K562 (cell line): ENCODE measurements around the gene FAM83E. TPM values are rescaled to one million over a fixed set of nuclear protein-coding genes. Genes with fewer than 3 reads are reported as not detected.
A peak's percentile ranks its signal among the peaks of the same experiment; 100 is the strongest.

Experiments
- AFF1 ChIP-seq, 2 experiments: fragments of 450-650 bp; IDR thresholded peaks; 2 replicates each; pipeline ENCODE4 v1.6.1; 2018; ENCODE audit warnings: mild to moderate bottlenecking in 2 of 2, low read depth in 1 of 2; ENCODE audit not compliant: partially characterized antibody in 2 of 2
- ARID3B ChIP-seq: fragments of 250-450 bp; sonication (Bioruptor Pico); IDR thresholded peaks from 2 replicates; pipeline ENCODE4 v1.4.0; 2020; ENCODE audit warnings: borderline replicate concordance
- CEBPB ChIP-seq: fragments of 450-650 bp; IDR thresholded peaks from 2 replicates; pipeline ENCODE4 v1.6.1; 2016; ENCODE audit warnings: missing genetic modification characterization, missing compliant biosample characterization
- ETS1 ChIP-seq: conservative IDR thresholded peaks from 2 replicates; pipeline ENCODE4 v1.6.1; 2011; ENCODE audit warnings: low read depth, mild to moderate bottlenecking, low read length; ENCODE audit not compliant: control insufficient read depth
- HSF4 ChIP-seq: fragments of 250-450 bp; sonication (Bioruptor Pico); IDR thresholded peaks from 2 replicates; pipeline ENCODE4 v2.1.2; 2022; ENCODE audit warnings: mild to moderate bottlenecking, moderate library complexity, borderline replicate concordance
- ID3 ChIP-seq, 2 experiments: fragments of 250-450 bp in 1 of 2; fragments of 450-650 bp in 1 of 2; sonication (Bioruptor Pico) in 1 of 2; IDR thresholded peaks; 2 replicates each; pipeline versions ENCODE4 v1.6.1 to v1.8.0; 2016 to 2021; ENCODE audit warnings: mild to moderate bottlenecking in 2 of 2, moderate library complexity in 2 of 2, missing compliant biosample characterization in 1 of 2, missing genetic modification characterization in 1 of 2
- MLLT1 ChIP-seq, 2 experiments: fragments of 450-650 bp; IDR thresholded peaks; 2 replicates each; pipeline ENCODE4 v1.6.1; 2016
- NELFE ChIP-seq: IDR thresholded peaks from 2 replicates; pipeline ENCODE4 v1.6.1; 2011; ENCODE audit warnings: mild to moderate bottlenecking; ENCODE audit not compliant: insufficient read depth, insufficient read length
- PATZ1 ChIP-seq: fragments of 250-450 bp; sonication (Bioruptor Pico); IDR thresholded peaks from 2 replicates; pipeline ENCODE4 v1.5.0; 2020; ENCODE audit warnings: mild to moderate bottlenecking, borderline replicate concordance
- PRMT5 ChIP-seq: sonication (generic); formaldehyde crosslinking; IDR thresholded peaks from 2 replicates; pipeline ENCODE4 v1.5.0; 2020; ENCODE audit warnings: missing genetic modification reagents
- RFX1 ChIP-seq: fragments of 450-650 bp; IDR thresholded peaks from 2 replicates; pipeline ENCODE4 v1.6.1; 2016; ENCODE audit warnings: mild to moderate bottlenecking, moderate library complexity
- TAF7 ChIP-seq: fragments of 450-650 bp; IDR thresholded peaks from 2 replicates; pipeline ENCODE4 v1.6.1; 2016; ENCODE audit warnings: missing genetic modification characterization, missing compliant biosample characterization
- ZNF696 ChIP-seq: fragments of 250-450 bp; sonication (Bioruptor Pico); conservative IDR thresholded peaks from 2 replicates; pipeline ENCODE4 v1.4.0; 2020; ENCODE audit warnings: mild to moderate bottlenecking, moderate library complexity
- polyA plus RNA-seq, 8 experiments: library from polyadenylated mRNA; depleted of rRNA in 4 of 8; stranded (reverse) in 5 of 8; unstranded in 3 of 8; fragments of >200 nt; fragmentation: Nextera tagmentation in 2 of 8; fragmentation: Illumina TruSeq in 1 of 8; extraction: Ambion mirVana in 2 of 8; extraction: Trizol in 1 of 8; gene quantifications; 2 replicates each; pipeline versions ENCODE4 v1.2.1 to v1.2.3, GENCODE V29; 2011 to 2014; ENCODE audit warnings: inconsistent platforms in 1 of 8, missing spikeins in 1 of 8
- total RNA-seq, 7 experiments: library from RNA; depleted of rRNA in 6 of 7; stranded (reverse); fragments of >200 nt in 6 of 7; fragmentation: Illumina TruSeq in 2 of 7; extraction: Trizol in 2 of 7; gene quantifications; 2 replicates each; pipeline versions ENCODE4 v1.2.1 to v1.2.3, GENCODE V29; 2011 to 2021; ENCODE audit warnings: low replicate concordance in 1 of 7

The FAM83E gene
- total and polyA plus RNA-seq, 9 of the 15 experiments (the other 6 are each of a cell fraction or from before 2014, with no cell fraction given): 0.15 to 0.87 (median 0.29) TPM; not detected in 4

GRCh38 chr19:48634424-48635262 is 19.8 kb upstream of the FAM83E start (continued):
- TF ChIP-seq PATZ1 (CRISPR knock-in tag): no peak
- TF ChIP-seq ARID3B (CRISPR knock-in tag): no peak
- no peak for TF ChIP-seq PRMT5 (CRISPR knock-in tag)
- no peak for TF ChIP-seq TAF7 (tag)
- no peak for TF ChIP-seq ETS1
- no peak; a peak in 1 of 4 replicates for TF ChIP-seq MLLT1 (IDR thresholded peaks at IDR 0.05)
- TF ChIP-seq HSF4 (CRISPR knock-in tag): no peak
- no peak for TF ChIP-seq RFX1
- TF ChIP-seq NELFE: no peak
- no peak for TF ChIP-seq ID3 (CRISPR knock-in tag; IDR thresholded peaks at IDR 0.05)
- no peak for TF ChIP-seq ID3 (tag; IDR thresholded peaks at IDR 0.05)
- TF ChIP-seq AFF1 (IDR thresholded peaks at IDR 0.05; ENCODE audit: low read depth in 1 of 2, partially characterized antibody in 2 of 2): peak; percentile 13 to 36
- TF ChIP-seq CEBPB (tag): no peak
- TF ChIP-seq ZNF696 (CRISPR knock-in tag): no peak
